ENCODE results near the gene HPDL. TPM values are rescaled to one million over a fixed set of nuclear protein-coding genes. Genes with fewer than 3 reads are reported as not detected.
"Not testable (repeated sequence)": the region's sequence is repeated elsewhere in the genome, so short reads cannot be mapped to it uniquely, and the experiment has no call there.

Gene HPDL
- total RNA-seq = 10 to 100 TPM in 1 of 2 donors, 1 to 10 TPM in 1; 7.8 to 10.1 TPM
- 0.39 TPM for polyA plus RNA-seq (2013, experiment 1 of 2)
- polyA plus RNA-seq (2013, experiment 2 of 2) = 0.50 TPM
- long read RNA-seq, experiment 1, partial matches to known transcripts = 0 of 3 reads
- long read RNA-seq, experiment 1, other reads (novel, unspliced or antisense) = 0 of 3 reads
- long read RNA-seq, experiment 2, transcript HPDL-201 (1 exons, 1,629 nt) = major isoform, 11 of 11 reads
- long read RNA-seq, experiment 2, partial matches to known transcripts = 0 of 11 reads
- long read RNA-seq, experiment 2, other reads (novel, unspliced or antisense) = 0 of 11 reads
- long read RNA-seq, experiment 3, transcript HPDL-201 (1 exons, 1,629 nt) = major isoform, 37 of 37 reads
- long read RNA-seq, experiment 3, partial matches to known transcripts = 0 of 37 reads
- long read RNA-seq, experiment 3, other reads (novel, unspliced or antisense) = 0 of 37 reads
- long read RNA-seq, experiment 4, partial matches to known transcripts = 0 of 3 reads
- long read RNA-seq, experiment 4, other reads (novel, unspliced or antisense) = 0 of 3 reads

- no peaks in the 10 kb centered on the region for H3K27me3 Mint-ChIP-seq (ENCODE audit: insufficient read depth)
- TF ChIP-seq CTCF (conservative IDR thresholded peaks at IDR 0.05) = peak; percentile 41
- H3K36me3 Mint-ChIP-seq (ENCODE audit: low read depth) = peaks cover 21% of the 10 kb centered on the region
- peaks cover 16% of the 10 kb centered on the region for H3K9me3 Mint-ChIP-seq
- H3K27ac ChIP-seq (ENCODE audit: low read depth, low read length) = no peak within 1 kb of the TSS
- peak within 1 kb of the TSS; percentile 64 for H3K4me3 Mint-ChIP-seq
- no peak within 1 kb of the TSS for H3K4me3 ChIP-seq (ENCODE audit: low read length)
- H3K9ac ChIP-seq (ENCODE audit: extremely low read depth, low read length, poor library complexity, severe bottlenecking) = no peak within 1 kb of the TSS
- WGBS, 2 experiments (ENCODE audit: insufficient coverage in 1 of 2, insufficient read length in 1 of 2) = 90 to 97% methylated on average over 72 to 96 of the region's 96 CpGs
- H3K4me1 Mint-ChIP-seq = peaks cover 26% of the 10 kb centered on the region
- peak within 1 kb of the TSS; percentile 94 for H3K27ac Mint-ChIP-seq
- DNase-seq = peak; percentile 97
- H3K36me3 ChIP-seq (ENCODE audit: control insufficient read depth, insufficient read depth, low read length) = peaks cover 19% of the 10 kb centered on the region
- H3K27me3 ChIP-seq (ENCODE audit: control insufficient read depth, insufficient read depth, low read length, poor library complexity, severe bottlenecking) = no peaks in the 10 kb centered on the region
- H3K9me3 ChIP-seq (ENCODE audit: control insufficient read depth, low read length) = peaks cover 17% of the 10 kb centered on the region
- no peaks in the 10 kb centered on the region for H3K4me1 ChIP-seq (ENCODE audit: control insufficient read depth, insufficient read depth, low read length)
Observed at GRCh38 chr1:45326627-45327623, at the start of gene HPDL. TSS of gene HPDL (plus strand) at chr1:45326895. CDS start at chr1:45327149, 254 bp downstream.

GRCh38 chr1:45282351-45282750, 44.3 kb upstream of the HPDL start:
- H3K27ac ChIP-seq (ENCODE audit: low read depth, low read length) = no peak overlapping the region
- Mint-ChIP-seq H3K27me3 (ENCODE audit: insufficient read depth) (peaks cover 3% of the 10 kb centered on the region), H3K27ac (no peak overlapping the region), H3K36me3 (ENCODE audit: low read depth) (no peaks in the 10 kb centered on the region), H3K9me3 (peaks cover 34% of the 10 kb centered on the region), H3K4me3 (no peak overlapping the region), H3K4me1 (no peaks in the 10 kb centered on the region)
- 69 to 98% methylated on average over 2 to 3 of the region's 3 CpGs for WGBS, 2 experiments (ENCODE audit: insufficient coverage in 1 of 2, insufficient read length in 1 of 2)
- no peak for DNase-seq
- no peaks in the 10 kb centered on the region for H3K9me3 ChIP-seq (ENCODE audit: control insufficient read depth, low read length)
- no peak for TF ChIP-seq CTCF (conservative IDR thresholded peaks at IDR 0.05)
- H3K4me1 ChIP-seq (ENCODE audit: control insufficient read depth, insufficient read depth, low read length) = no peaks in the 10 kb centered on the region
- no peak overlapping the region for H3K4me3 ChIP-seq (ENCODE audit: low read length)
- H3K27me3 ChIP-seq (ENCODE audit: control insufficient read depth, insufficient read depth, low read length, poor library complexity, severe bottlenecking) = no peaks in the 10 kb centered on the region
- no peaks in the 10 kb centered on the region for H3K36me3 ChIP-seq (ENCODE audit: control insufficient read depth, insufficient read depth, low read length)
- H3K9ac ChIP-seq (ENCODE audit: extremely low read depth, low read length, poor library complexity, severe bottlenecking) = no peak overlapping the region

- 94 to 98% methylated on average over 6 to 9 of the region's 9 CpGs for WGBS, 2 experiments (ENCODE audit: insufficient coverage in 1 of 2, insufficient read length in 1 of 2)
- not testable (repeated sequence) for H3K9ac ChIP-seq (ENCODE audit: extremely low read depth, low read length, poor library complexity, severe bottlenecking); H3K27ac ChIP-seq (ENCODE audit: low read depth, low read length); H3K27ac Mint-ChIP-seq; H3K27me3 Mint-ChIP-seq (ENCODE audit: insufficient read depth); H3K36me3 Mint-ChIP-seq (ENCODE audit: low read depth); H3K9me3 ChIP-seq (ENCODE audit: control insufficient read depth, low read length); H3K4me3 ChIP-seq (ENCODE audit: low read length); DNase-seq; H3K4me1 ChIP-seq (ENCODE audit: control insufficient read depth, insufficient read depth, low read length); H3K4me3 Mint-ChIP-seq; H3K27me3 ChIP-seq (ENCODE audit: control insufficient read depth, insufficient read depth, low read length, poor library complexity, severe bottlenecking); H3K4me1 Mint-ChIP-seq; H3K36me3 ChIP-seq (ENCODE audit: control insufficient read depth, insufficient read depth, low read length)
- peaks cover 22% of the 10 kb centered on the region for H3K9me3 Mint-ChIP-seq
Observed at GRCh38 chr1:45284858-45285257, 41.8 kb upstream of the HPDL start.

GRCh38 chr1:45286521-45286920, 40.2 kb upstream of the HPDL start:
- not testable (repeated sequence) for H3K4me3 ChIP-seq (ENCODE audit: low read length); H3K4me3 Mint-ChIP-seq; H3K27me3 ChIP-seq (ENCODE audit: control insufficient read depth, insufficient read depth, low read length, poor library complexity, severe bottlenecking); H3K9me3 ChIP-seq (ENCODE audit: control insufficient read depth, low read length); H3K27ac Mint-ChIP-seq; H3K9ac ChIP-seq (ENCODE audit: extremely low read depth, low read length, poor library complexity, severe bottlenecking); H3K4me1 Mint-ChIP-seq; H3K36me3 Mint-ChIP-seq (ENCODE audit: low read depth); DNase-seq; H3K36me3 ChIP-seq (ENCODE audit: control insufficient read depth, insufficient read depth, low read length); H3K4me1 ChIP-seq (ENCODE audit: control insufficient read depth, insufficient read depth, low read length); H3K27ac ChIP-seq (ENCODE audit: low read depth, low read length); H3K27me3 Mint-ChIP-seq (ENCODE audit: insufficient read depth)
- no CpG with 5 or more reads among the region's 3 CpGs for WGBS, 2 experiments (ENCODE audit: insufficient coverage in 1 of 2, insufficient read length in 1 of 2)
- peaks cover 20% of the 10 kb centered on the region for H3K9me3 Mint-ChIP-seq

- H3K36me3 ChIP-seq (ENCODE audit: control insufficient read depth, insufficient read depth, low read length) = not testable (repeated sequence)
Observed at GRCh38 chr1:45291002-45291401, 35.7 kb upstream of the HPDL start.

More at GRCh38 chr1:45291002-45291401, 35.7 kb upstream of the HPDL start:
- H3K4me3 Mint-ChIP-seq; H3K27me3 Mint-ChIP-seq (ENCODE audit: insufficient read depth); H3K27me3 ChIP-seq (ENCODE audit: control insufficient read depth, insufficient read depth, low read length, poor library complexity, severe bottlenecking); DNase-seq; H3K9ac ChIP-seq (ENCODE audit: extremely low read depth, low read length, poor library complexity, severe bottlenecking); H3K27ac ChIP-seq (ENCODE audit: low read depth, low read length); H3K4me1 ChIP-seq (ENCODE audit: control insufficient read depth, insufficient read depth, low read length); H3K36me3 Mint-ChIP-seq (ENCODE audit: low read depth); H3K9me3 ChIP-seq (ENCODE audit: control insufficient read depth, low read length); H3K4me1 Mint-ChIP-seq; H3K4me3 ChIP-seq (ENCODE audit: low read length); H3K27ac Mint-ChIP-seq; H3K9me3 Mint-ChIP-seq: not testable (repeated sequence)
- WGBS, 2 experiments (ENCODE audit: insufficient coverage in 1 of 2, insufficient read length in 1 of 2) = 77 to 95% methylated on average over 5 to 6 of the region's 6 CpGs

All from endodermal cell (in vitro differentiated cells).